ENCODE data around the gene ANKRD11. TPM values are rescaled to one million over a fixed set of nuclear protein-coding genes. Genes with fewer than 3 reads are reported as not detected.
"Not testable (repeated sequence)": the region's sequence is repeated elsewhere in the genome, so short reads cannot be mapped to it uniquely, and the experiment has no call there.

Gene ANKRD11
- polyA plus RNA-seq, 1 donor from 2014 or later: 32.5 TPM

DNA sequence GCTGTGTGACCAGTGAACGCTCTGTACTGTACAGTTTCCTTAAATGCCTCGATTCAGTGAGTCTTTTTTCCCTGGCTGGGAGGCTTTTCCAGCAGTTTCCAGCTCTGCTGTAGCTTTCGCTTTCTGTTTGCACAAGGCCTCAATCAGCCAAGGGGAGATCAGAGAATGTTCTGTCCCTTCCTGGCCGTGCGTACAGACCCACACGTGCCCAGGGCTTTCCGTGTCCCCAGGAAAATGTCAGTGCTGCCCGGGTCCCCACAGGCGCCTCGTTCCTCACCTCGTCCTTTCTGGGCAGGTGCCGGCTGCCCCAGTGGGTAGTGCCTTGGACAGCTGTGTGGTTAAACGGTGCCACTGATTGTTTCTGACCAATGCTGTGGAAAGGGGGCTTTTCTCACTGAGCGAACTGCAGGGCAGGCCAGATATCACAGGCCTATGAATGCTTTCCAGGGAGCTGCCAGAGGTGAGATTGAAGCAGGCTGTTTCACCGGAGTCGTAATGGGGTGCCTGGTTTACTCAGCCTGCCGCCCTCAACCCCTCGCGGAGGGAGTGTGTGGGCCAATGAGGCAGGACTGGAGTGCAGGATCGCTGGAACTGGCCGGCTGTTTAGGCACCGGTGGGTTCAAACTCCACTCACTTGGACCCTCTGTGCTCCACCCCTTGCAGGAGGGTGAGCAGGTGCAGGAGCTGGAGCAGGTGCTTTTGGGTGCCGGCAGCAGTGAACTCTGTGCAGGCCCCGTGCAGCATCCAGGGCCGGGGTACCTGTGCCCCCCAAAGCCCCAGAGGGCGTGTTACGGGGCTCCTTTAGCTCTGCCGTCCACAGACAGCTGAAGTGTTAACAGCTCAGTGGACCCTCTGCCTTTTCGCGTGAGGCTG, 228.4 kb downstream of the ANKRD11 start:
- Histone ChIP-seq H3K4me2 (ENCODE audit: low read length) (no peak overlapping the region), H3K9ac (ENCODE audit: low read length) (no peak overlapping the region), H4K20me1 (ENCODE audit: insufficient read depth) (no peaks in the 10 kb centered on the region), H3K9me3 (ENCODE audit: low read length) (peaks cover 3% of the 10 kb centered on the region), H3K4me3 (ENCODE audit: low read length) (no peak overlapping the region), H2AFZ (ENCODE audit: low read depth, low read length) (no peak overlapping the region), H3K79me2 (replicated peaks; ENCODE audit: insufficient read depth, low read length) (no peaks in the 10 kb centered on the region), H3K9me2 (ENCODE audit: insufficient read depth, low read length) (no peaks in the 10 kb centered on the region), H3K27me3 (ENCODE audit: insufficient read depth, low read depth, low read length) (peaks cover 11% of the 10 kb centered on the region), H3F3A (ENCODE audit: insufficient read depth, low read length, poor library complexity, severe bottlenecking) (no peaks in the 10 kb centered on the region), H3K36me3 (ENCODE audit: insufficient read depth, low read length) (no peaks in the 10 kb centered on the region), H3K27ac (ENCODE audit: low read length) (no peak overlapping the region)
- no peak for TF ChIP-seq EZH2 (IDR thresholded peaks at IDR 0.05; ENCODE audit: borderline replicate concordance, insufficient read depth, low read length, poor library complexity, severe bottlenecking)
- TF ChIP-seq POLR2AphosphoS5 (IDR thresholded peaks at IDR 0.05): no peak
- no peak for TF ChIP-seq EP300 (conservative IDR thresholded peaks at IDR 0.05; ENCODE audit: poor library complexity, severe bottlenecking)
- no peak for TF ChIP-seq TAF1 (IDR thresholded peaks at IDR 0.05; ENCODE audit: low read depth)
- TF ChIP-seq, protein P1, sequence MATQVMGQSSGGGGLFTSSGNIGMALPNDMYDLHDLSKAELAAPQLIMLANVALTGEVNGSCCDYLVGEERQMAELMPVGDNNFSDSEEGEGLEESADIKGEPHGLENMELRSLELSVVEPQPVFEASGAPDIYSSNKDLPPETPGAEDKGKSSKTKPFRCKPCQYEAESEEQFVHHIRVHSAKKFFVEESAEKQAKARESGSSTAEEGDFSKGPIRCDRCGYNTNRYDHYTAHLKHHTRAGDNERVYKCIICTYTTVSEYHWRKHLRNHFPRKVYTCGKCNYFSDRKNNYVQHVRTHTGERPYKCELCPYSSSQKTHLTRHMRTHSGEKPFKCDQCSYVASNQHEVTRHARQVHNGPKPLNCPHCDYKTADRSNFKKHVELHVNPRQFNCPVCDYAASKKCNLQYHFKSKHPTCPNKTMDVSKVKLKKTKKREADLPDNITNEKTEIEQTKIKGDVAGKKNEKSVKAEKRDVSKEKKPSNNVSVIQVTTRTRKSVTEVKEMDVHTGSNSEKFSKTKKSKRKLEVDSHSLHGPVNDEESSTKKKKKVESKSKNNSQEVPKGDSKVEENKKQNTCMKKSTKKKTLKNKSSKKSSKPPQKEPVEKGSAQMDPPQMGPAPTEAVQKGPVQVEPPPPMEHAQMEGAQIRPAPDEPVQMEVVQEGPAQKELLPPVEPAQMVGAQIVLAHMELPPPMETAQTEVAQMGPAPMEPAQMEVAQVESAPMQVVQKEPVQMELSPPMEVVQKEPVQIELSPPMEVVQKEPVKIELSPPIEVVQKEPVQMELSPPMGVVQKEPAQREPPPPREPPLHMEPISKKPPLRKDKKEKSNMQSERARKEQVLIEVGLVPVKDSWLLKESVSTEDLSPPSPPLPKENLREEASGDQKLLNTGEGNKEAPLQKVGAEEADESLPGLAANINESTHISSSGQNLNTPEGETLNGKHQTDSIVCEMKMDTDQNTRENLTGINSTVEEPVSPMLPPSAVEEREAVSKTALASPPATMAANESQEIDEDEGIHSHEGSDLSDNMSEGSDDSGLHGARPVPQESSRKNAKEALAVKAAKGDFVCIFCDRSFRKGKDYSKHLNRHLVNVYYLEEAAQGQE (IDR thresholded peaks at IDR 0.05; ENCODE audit: borderline replicate concordance): no peak
- TF ChIP-seq, protein P2, sequence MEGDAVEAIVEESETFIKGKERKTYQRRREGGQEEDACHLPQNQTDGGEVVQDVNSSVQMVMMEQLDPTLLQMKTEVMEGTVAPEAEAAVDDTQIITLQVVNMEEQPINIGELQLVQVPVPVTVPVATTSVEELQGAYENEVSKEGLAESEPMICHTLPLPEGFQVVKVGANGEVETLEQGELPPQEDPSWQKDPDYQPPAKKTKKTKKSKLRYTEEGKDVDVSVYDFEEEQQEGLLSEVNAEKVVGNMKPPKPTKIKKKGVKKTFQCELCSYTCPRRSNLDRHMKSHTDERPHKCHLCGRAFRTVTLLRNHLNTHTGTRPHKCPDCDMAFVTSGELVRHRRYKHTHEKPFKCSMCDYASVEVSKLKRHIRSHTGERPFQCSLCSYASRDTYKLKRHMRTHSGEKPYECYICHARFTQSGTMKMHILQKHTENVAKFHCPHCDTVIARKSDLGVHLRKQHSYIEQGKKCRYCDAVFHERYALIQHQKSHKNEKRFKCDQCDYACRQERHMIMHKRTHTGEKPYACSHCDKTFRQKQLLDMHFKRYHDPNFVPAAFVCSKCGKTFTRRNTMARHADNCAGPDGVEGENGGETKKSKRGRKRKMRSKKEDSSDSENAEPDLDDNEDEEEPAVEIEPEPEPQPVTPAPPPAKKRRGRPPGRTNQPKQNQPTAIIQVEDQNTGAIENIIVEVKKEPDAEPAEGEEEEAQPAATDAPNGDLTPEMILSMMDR (IDR thresholded peaks at IDR 0.05; ENCODE audit: poor library complexity, severe bottlenecking): no peak
- no peak for TF ChIP-seq MXI1 (conservative IDR thresholded peaks at IDR 0.05; ENCODE audit: poor library complexity, severe bottlenecking)
- no peak for TF ChIP-seq SMC3 (conservative IDR thresholded peaks at IDR 0.05; ENCODE audit: poor library complexity)
- TF ChIP-seq RAD21 (conservative IDR thresholded peaks at IDR 0.05): no peak

DNA sequence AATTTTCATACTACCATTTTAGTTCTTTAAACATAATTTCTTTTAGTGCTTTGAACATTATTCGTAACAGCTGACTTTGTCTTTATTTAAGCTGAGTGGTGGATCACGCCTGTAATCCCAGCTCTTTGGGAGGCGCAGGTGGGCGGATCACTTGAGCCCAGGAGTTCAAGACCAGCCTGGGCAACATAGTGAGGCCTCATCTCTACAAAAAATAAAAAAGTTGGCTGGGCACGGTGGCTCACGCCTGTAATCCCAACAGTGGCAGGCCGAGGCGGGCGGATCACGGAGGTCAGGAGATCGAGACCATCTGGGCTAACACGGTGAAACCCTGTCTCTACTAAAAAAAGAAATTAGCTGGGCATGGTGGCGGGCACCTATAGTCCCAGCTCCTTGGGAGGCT, 230.5 kb downstream of the ANKRD11 start:
- not testable (repeated sequence) for H3F3A ChIP-seq (ENCODE audit: insufficient read depth, low read length, poor library complexity, severe bottlenecking); H3K9me2 ChIP-seq (ENCODE audit: insufficient read depth, low read length); H3K79me2 ChIP-seq (replicated peaks; ENCODE audit: insufficient read depth, low read length); H2AFZ ChIP-seq (ENCODE audit: low read depth, low read length); H3K9me3 ChIP-seq (ENCODE audit: low read length); H4K20me1 ChIP-seq (ENCODE audit: insufficient read depth); H3K36me3 ChIP-seq (ENCODE audit: insufficient read depth, low read length); H3K4me3 ChIP-seq (ENCODE audit: low read length); H3K27ac ChIP-seq (ENCODE audit: low read length); H3K4me2 ChIP-seq (ENCODE audit: low read length); H3K9ac ChIP-seq (ENCODE audit: low read length)
- H3K27me3 ChIP-seq (ENCODE audit: insufficient read depth, low read depth, low read length): peaks cover 15% of the 10 kb centered on the region
